Liver (tissue), 9 donors: ENCODE measurements around the gene PLXDC2. TPM values are rescaled to one million over a fixed set of nuclear protein-coding genes. Genes with fewer than 3 reads are reported as not detected.

ENCODE experiments used
- DNase-seq: peaks from one replicate; pipeline ENCODE4 v3.0.0-alpha.2; 2017; ENCODE audit warnings: low spot score
- H3K27ac ChIP-seq, 2 donors: one replicate each; pipeline ENCODE4 v1.7.0; 2013; ENCODE audit warnings: inconsistent platforms in 2 of 2, low read length in 2 of 2, control low read depth in 1 of 2, low read depth in 1 of 2, mild to moderate bottlenecking in 1 of 2
- H3K27me3 ChIP-seq, 4 donors: one replicate each; pipeline versions ENCODE4 v1.6.1 to v1.7.0; 2013; ENCODE audit warnings: low read length in 3 of 4, inconsistent platforms in 1 of 4, mild to moderate bottlenecking in 1 of 4, moderate library complexity in 1 of 4; ENCODE audit not compliant: control insufficient read depth in 4 of 4, insufficient read depth in 4 of 4
- H3K36me3 ChIP-seq, 4 donors: one replicate each; pipeline versions ENCODE4 v1.6.1 to v1.7.0; 2013; ENCODE audit warnings: low read length in 3 of 4, mild to moderate bottlenecking in 3 of 4, low read depth in 1 of 4, moderate library complexity in 1 of 4; ENCODE audit not compliant: control insufficient read depth in 4 of 4, insufficient read depth in 3 of 4
- H3K4me1 ChIP-seq, 4 donors: one replicate each; pipeline versions ENCODE4 v1.6.1 to v1.7.0; 2013; ENCODE audit warnings: low read length in 3 of 4, mild to moderate bottlenecking in 3 of 4, moderate library complexity in 1 of 4; ENCODE audit not compliant: control insufficient read depth in 4 of 4, insufficient read depth in 4 of 4
- H3K4me3 ChIP-seq, 3 donors: one replicate each; pipeline versions ENCODE4 v1.6.1 to v1.7.0; 2013; ENCODE audit warnings: low read length in 3 of 3, control low read depth in 1 of 3, low read depth in 1 of 3, mild to moderate bottlenecking in 1 of 3
- H3K9ac ChIP-seq, 2 donors: one replicate each; pipeline ENCODE4 v1.7.0; 2013; ENCODE audit warnings: low read length in 2 of 2, mild to moderate bottlenecking in 2 of 2, moderate library complexity in 2 of 2, control low read depth in 1 of 2, low read depth in 1 of 2
- H3K9me3 ChIP-seq, 4 donors: one replicate each; pipeline versions ENCODE4 v1.6.1 to v1.7.0; 2013; ENCODE audit warnings: low read length in 3 of 4; ENCODE audit not compliant: control insufficient read depth in 4 of 4
- EGR1 ChIP-seq, 2 donors: IDR thresholded peaks; 2 replicates each; pipeline ENCODE4 v1.6.1; 2016 to 2018; ENCODE audit warnings: antibody characterized with exemption in 2 of 2, low read depth in 2 of 2
- FOXA1 ChIP-seq: IDR thresholded peaks from 2 replicates; pipeline ENCODE4 v1.6.1; 2016; ENCODE audit warnings: antibody characterized with exemption
- FOXA2 ChIP-seq: IDR thresholded peaks from 2 replicates; pipeline ENCODE4 v1.6.1; 2016; ENCODE audit warnings: antibody characterized with exemption
- GABPA ChIP-seq, 2 donors: IDR thresholded peaks in 1 of 2; conservative IDR thresholded peaks in 1 of 2; 2 replicates each; pipeline ENCODE4 v1.6.1; 2016; ENCODE audit warnings: antibody characterized with exemption in 2 of 2, mild to moderate bottlenecking in 1 of 2, moderate library complexity in 1 of 2
- HNF4A ChIP-seq, 2 donors: conservative IDR thresholded peaks; 2 replicates each; pipeline ENCODE4 v1.6.1; 2016; ENCODE audit warnings: antibody characterized with exemption in 2 of 2, mild to moderate bottlenecking in 2 of 2
- HNF4G ChIP-seq: IDR thresholded peaks from 2 replicates; pipeline ENCODE4 v1.6.1; 2016; ENCODE audit warnings: antibody characterized with exemption
- JUND ChIP-seq, 2 donors: IDR thresholded peaks; 2 replicates each; pipeline ENCODE4 v1.6.1; 2016; ENCODE audit warnings: antibody characterized with exemption in 2 of 2
- MAX ChIP-seq: IDR thresholded peaks from 2 replicates; pipeline ENCODE4 v1.6.1; 2016; ENCODE audit warnings: antibody characterized with exemption
- NR2F2 ChIP-seq: IDR thresholded peaks from 2 replicates; pipeline ENCODE4 v1.6.1; 2016; ENCODE audit warnings: antibody characterized with exemption
- RAD21 ChIP-seq, 2 donors: IDR thresholded peaks; 2 replicates each; pipeline ENCODE4 v1.6.1; 2016; ENCODE audit warnings: antibody characterized with exemption in 2 of 2, mild to moderate bottlenecking in 2 of 2
- RXRA ChIP-seq, 2 donors: IDR thresholded peaks; 2 replicates each; pipeline ENCODE4 v1.6.1; 2017 to 2018; ENCODE audit warnings: antibody characterized with exemption in 2 of 2, mild to moderate bottlenecking in 1 of 2
- SP1 ChIP-seq: IDR thresholded peaks from 2 replicates; pipeline ENCODE4 v1.6.1; 2018; ENCODE audit warnings: antibody characterized with exemption, mild to moderate bottlenecking
- TAF1 ChIP-seq: conservative IDR thresholded peaks from 2 replicates; pipeline ENCODE4 v1.6.1; 2016; ENCODE audit warnings: antibody characterized with exemption, mild to moderate bottlenecking
- YY1 ChIP-seq: IDR thresholded peaks from 2 replicates; pipeline ENCODE4 v1.6.1; 2016; ENCODE audit warnings: antibody characterized with exemption, mild to moderate bottlenecking
- WGBS: extraction: QIAGEN DNeasy Blood & Tissue Kit; methylation state at CpG from one replicate; pipeline ENCODE4 v1.1.7; 2013; 5-methylcytosine and 5-hydroxymethylcytosine counted together
- polyA plus RNA-seq, 2 donors: library from polyadenylated mRNA; stranded (reverse) in 1 of 2; unstranded in 1 of 2; fragments of 200-250 nt in 1 of 2; fragments of >200 nt in 1 of 2; fragmentation: Nextera tagmentation in 1 of 2; extraction: Ambion mirVana in 1 of 2; gene quantifications; one replicate each; pipeline versions ENCODE4 v1.2.1 to v1.2.3, GENCODE V29; 2013 to 2015
- total RNA-seq, 2 donors: library from RNA; depleted of rRNA; stranded (reverse); fragments of >200 nt; gene quantifications; one replicate each; pipeline ENCODE4 v1.2.3, GENCODE V29; 2014
- TF ChIP-seq, protein P1 (sequence below): IDR thresholded peaks from 2 replicates; pipeline ENCODE4 v1.6.1; 2016; ENCODE audit warnings: antibody characterized with exemption
- TF ChIP-seq, protein P2 (sequence below): IDR thresholded peaks from 2 replicates; pipeline ENCODE4 v1.6.1; 2016; ENCODE audit warnings: antibody characterized with exemption
- TF ChIP-seq, protein P3 (sequence below): IDR thresholded peaks from 2 replicates; pipeline ENCODE4 v1.6.1; 2016; ENCODE audit warnings: antibody characterized with exemption, mild to moderate bottlenecking
- TF ChIP-seq, protein P4 (sequence below): fragments of 150-350 bp; IDR thresholded peaks from 2 replicates; pipeline ENCODE4 v1.5.1; 2017; ENCODE audit warnings: improper control_type of control experiment, low read depth, low read length; ENCODE audit not compliant: missing input control
- donor health status: healthy.
- donor health status: healthy.
- donor health status: healthy.
- donor health status: healthy.
- donor health status: healthy.

PLXDC2 gene
- total and polyA plus RNA-seq, 4 donors = 1.4 to 5.1 (median 2.4) TPM

DNA sequence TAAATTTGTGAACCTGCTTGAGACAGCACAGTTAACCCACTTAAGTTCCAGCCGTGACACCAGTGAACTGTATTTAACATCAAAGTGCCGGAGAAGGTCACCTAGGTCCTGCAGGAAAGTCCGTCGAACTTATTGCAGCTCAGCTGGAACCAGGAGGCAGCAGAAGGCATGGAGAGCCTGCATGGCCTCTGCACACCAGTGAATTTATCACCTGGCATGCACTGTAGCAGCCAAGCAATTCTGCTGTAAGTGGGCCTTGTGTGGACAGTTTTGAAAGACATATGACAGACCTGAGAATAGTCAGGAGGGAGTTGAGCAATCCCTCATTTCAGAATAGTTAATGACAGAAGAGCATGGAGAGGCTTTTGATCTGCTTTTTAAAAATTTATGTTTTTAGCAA, 108.8 kb downstream of the PLXDC2 start:
- TF ChIP-seq HNF4A (conservative IDR thresholded peaks at IDR 0.05) (no peak), GABPA (IDR thresholded peaks at IDR 0.05 in 1 of 2, conservative IDR thresholded peaks at IDR 0.05 in 1 of 2) (no peak), SP1 (no peak), FOXA1 (no peak), NR2F2 (no peak), MAX (no peak), YY1 (no peak), JUND (IDR thresholded peaks at IDR 0.05) (no peak), FOXA2 (no peak), EGR1 (IDR thresholded peaks at IDR 0.05; ENCODE audit: low read depth in 2 of 2) (no peak), RXRA (IDR thresholded peaks at IDR 0.05) (no peak), HNF4G (no peak), TAF1 (no peak), RAD21 (IDR thresholded peaks at IDR 0.05) (no peak)
- TF ChIP-seq, protein P1, sequence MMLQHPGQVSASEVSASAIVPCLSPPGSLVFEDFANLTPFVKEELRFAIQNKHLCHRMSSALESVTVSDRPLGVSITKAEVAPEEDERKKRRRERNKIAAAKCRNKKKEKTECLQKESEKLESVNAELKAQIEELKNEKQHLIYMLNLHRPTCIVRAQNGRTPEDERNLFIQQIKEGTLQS = no peak
- TF ChIP-seq, protein P2, sequence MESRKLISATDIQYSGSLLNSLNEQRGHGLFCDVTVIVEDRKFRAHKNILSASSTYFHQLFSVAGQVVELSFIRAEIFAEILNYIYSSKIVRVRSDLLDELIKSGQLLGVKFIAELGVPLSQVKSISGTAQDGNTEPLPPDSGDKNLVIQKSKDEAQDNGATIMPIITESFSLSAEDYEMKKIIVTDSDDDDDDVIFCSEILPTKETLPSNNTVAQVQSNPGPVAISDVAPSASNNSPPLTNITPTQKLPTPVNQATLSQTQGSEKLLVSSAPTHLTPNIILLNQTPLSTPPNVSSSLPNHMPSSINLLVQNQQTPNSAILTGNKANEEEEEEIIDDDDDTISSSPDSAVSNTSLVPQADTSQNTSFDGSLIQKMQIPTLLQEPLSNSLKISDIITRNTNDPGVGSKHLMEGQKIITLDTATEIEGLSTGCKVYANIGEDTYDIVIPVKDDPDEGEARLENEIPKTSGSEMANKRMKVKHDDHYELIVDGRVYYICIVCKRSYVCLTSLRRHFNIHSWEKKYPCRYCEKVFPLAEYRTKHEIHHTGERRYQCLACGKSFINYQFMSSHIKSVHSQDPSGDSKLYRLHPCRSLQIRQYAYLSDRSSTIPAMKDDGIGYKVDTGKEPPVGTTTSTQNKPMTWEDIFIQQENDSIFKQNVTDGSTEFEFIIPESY = no peak
- TF ChIP-seq, protein P3, sequence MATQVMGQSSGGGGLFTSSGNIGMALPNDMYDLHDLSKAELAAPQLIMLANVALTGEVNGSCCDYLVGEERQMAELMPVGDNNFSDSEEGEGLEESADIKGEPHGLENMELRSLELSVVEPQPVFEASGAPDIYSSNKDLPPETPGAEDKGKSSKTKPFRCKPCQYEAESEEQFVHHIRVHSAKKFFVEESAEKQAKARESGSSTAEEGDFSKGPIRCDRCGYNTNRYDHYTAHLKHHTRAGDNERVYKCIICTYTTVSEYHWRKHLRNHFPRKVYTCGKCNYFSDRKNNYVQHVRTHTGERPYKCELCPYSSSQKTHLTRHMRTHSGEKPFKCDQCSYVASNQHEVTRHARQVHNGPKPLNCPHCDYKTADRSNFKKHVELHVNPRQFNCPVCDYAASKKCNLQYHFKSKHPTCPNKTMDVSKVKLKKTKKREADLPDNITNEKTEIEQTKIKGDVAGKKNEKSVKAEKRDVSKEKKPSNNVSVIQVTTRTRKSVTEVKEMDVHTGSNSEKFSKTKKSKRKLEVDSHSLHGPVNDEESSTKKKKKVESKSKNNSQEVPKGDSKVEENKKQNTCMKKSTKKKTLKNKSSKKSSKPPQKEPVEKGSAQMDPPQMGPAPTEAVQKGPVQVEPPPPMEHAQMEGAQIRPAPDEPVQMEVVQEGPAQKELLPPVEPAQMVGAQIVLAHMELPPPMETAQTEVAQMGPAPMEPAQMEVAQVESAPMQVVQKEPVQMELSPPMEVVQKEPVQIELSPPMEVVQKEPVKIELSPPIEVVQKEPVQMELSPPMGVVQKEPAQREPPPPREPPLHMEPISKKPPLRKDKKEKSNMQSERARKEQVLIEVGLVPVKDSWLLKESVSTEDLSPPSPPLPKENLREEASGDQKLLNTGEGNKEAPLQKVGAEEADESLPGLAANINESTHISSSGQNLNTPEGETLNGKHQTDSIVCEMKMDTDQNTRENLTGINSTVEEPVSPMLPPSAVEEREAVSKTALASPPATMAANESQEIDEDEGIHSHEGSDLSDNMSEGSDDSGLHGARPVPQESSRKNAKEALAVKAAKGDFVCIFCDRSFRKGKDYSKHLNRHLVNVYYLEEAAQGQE = no peak
- TF ChIP-seq, protein P4, sequence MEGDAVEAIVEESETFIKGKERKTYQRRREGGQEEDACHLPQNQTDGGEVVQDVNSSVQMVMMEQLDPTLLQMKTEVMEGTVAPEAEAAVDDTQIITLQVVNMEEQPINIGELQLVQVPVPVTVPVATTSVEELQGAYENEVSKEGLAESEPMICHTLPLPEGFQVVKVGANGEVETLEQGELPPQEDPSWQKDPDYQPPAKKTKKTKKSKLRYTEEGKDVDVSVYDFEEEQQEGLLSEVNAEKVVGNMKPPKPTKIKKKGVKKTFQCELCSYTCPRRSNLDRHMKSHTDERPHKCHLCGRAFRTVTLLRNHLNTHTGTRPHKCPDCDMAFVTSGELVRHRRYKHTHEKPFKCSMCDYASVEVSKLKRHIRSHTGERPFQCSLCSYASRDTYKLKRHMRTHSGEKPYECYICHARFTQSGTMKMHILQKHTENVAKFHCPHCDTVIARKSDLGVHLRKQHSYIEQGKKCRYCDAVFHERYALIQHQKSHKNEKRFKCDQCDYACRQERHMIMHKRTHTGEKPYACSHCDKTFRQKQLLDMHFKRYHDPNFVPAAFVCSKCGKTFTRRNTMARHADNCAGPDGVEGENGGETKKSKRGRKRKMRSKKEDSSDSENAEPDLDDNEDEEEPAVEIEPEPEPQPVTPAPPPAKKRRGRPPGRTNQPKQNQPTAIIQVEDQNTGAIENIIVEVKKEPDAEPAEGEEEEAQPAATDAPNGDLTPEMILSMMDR = no peak
- H3K27me3 ChIP-seq = no peaks in the 10 kb centered on the region
- H3K36me3 ChIP-seq = no peaks in the 10 kb centered on the region
- peaks cover 0 to 5% (median 5%) of the 10 kb centered on the region in 4 donors for H3K4me1 ChIP-seq
- whole genome bisulfite sequencing = 85% methylated on average over 4 of the region's 4 CpGs
- H3K4me3 ChIP-seq = no peak overlapping the region
- H3K9me3 ChIP-seq = no peaks in the 10 kb centered on the region
- H3K9ac ChIP-seq = no peak overlapping the region
- no peak for DNase-seq
- H3K27ac ChIP-seq = no peak overlapping the region
